Stimulated activated CD4-positive, alpha-beta T cell treated with anti-CD3 and anti-CD28 coated beads, Interleukin-4, amount 100 ng/mL, for 1 hour (primary cell): ENCODE results near the gene COMMD1.
"Not testable (repeated sequence)": the region's sequence is repeated elsewhere in the genome, so short reads cannot be mapped to it uniquely, and the experiment has no call there.

Experiments used
- DNase-seq: peaks from one replicate; pipeline ENCODE4 v3.0.0-alpha.2; 2020

The COMMD1 gene

GRCh38 chr2:61969376-61969775 is 63.9 kb downstream of the COMMD1 start:
- no peak for DNase-seq

DNA sequence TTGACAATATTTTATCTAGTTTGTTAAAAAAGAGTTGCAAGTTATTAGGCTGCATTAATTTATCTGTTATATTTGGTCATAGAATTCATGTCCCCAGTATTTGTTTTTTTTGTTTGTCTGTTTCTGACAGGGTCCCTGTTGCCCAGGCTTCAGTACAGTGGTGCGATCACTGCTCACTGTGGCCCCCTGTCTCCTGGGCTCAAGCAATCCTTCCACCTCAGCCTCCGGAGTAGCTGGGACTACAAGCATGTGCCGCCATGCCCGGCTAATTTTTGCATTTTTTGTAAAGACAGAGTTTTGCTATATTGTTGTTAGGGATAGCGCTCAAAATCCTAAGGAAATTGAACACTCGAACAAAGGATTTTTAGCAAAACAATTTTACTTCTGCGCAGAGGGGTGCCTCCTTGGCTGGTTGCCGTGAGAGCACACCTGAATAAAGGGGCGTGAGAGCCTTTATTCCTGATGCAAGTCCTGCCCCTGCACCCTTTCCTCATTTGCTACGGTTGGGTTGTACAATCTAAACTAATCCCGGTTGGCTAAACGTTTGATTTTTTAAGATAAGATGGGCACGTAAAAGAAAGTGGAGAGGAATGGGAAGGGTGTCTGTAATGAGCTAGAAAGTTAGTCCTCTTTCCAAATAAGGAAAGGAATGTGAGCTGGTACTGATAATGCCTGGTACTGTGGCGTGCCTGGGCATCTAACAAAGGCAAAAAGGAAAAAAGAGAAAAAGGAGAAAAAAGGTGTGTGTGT is 65.5 kb downstream of the COMMD1 start:
- no peak for DNase-seq

DNA sequence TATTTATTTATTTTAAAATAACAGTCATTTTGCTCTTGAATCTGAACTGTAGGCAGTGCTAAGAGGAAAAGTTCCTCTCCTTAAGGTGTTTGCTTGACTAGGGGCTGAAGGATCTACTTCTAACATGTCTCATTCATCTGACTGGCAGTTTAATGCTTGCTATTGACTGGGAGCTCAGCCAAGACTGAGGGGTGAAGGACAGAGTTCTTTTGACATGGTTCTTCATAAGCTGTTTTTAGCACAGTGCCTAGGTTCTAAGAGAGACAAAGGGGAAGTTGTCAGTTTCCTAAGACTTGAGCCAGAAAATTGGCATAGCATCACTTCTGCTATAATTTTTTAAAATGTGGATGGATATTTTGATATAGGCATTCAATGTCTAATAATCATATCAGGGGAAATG is 73.0 kb downstream of the COMMD1 start:
- no peak for DNase-seq

DNA sequence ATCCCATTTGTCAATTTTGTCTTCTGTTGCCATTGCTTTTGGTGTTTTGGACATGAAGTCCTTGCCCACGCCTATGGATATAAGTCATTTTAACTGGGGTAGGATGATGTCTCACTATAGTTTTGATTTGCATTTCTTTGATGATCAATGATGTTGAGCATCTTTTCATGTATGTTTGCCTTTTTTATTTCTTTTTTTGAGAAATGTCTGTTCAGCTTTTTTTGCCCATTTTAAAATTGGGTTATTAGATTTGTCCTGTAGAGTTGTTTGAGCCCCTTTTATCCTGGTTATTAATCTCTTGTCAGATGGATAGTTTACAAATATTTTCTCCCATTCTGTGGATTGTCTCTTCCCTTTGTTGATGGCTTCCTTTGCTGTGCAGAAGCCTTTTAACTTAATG is 75.3 kb downstream of the COMMD1 start:
- no peak for DNase-seq

DNA sequence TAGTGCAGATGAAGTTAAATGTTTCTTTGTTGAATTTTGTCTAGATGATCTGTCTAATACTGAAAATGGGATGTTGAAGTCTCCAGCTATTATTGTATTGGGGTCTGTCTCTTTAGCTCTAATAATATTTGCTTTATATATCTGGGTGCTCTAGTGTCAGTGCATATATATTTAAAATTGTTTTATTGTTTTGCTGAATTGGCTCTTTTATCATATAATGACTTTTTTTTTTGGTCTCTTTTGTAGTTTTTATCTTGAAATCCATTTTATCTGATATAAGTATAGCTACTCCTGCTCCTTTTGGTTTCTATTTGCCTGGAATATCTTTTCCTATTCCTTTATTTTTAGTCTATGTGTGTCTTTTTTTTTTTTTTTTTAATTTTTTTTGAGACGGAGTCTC is 79.2 kb downstream of the COMMD1 start:
- DNase-seq: no peak

DNA sequence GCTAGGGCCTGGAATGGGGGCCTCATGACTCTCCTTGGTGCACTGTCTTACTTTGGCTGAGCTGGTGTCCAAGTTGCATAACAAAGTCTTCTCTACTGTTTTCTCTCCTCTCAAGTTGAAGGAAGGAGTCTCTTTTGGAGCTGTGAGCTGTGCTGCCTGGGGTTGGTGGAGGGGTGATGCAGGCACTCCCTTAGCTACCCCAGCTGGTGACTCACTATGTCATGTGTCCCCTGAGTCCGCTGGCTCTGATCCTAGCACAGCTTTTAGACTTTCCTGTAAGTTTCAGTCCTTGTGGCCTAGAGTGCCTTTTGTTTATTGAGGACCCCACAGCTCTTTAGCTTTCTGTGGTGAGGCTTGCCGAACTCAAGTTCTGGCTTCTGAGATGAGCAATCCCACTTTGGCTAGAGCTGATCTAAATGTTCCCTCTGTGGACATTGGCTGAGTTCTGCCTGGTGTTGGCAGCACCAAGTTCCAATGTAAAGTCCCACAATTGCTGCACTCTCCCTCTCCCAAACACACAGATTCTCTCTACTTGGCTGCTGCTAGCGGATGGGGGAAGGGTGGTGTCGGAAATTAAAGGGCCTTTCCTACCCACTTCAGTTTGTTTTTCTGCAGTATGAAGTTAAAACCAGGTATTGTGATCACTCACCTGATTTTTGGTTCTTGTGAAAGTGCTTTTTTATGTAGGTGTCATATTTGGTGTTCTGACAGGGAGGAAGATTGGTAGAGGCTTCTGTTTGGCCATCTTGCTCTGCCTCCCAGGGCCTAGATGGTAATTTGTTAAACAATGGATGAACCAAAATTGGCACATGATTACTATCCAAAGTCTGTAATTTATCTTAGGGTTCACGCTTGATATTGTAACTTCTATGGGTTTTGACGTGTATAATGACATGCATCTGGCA is 83.2 kb downstream of the COMMD1 start:
- DNase-seq: no peak

- no peak for DNase-seq
Measured at GRCh38 chr2:61993422-61994024, 88.0 kb downstream of the COMMD1 start.

DNA sequence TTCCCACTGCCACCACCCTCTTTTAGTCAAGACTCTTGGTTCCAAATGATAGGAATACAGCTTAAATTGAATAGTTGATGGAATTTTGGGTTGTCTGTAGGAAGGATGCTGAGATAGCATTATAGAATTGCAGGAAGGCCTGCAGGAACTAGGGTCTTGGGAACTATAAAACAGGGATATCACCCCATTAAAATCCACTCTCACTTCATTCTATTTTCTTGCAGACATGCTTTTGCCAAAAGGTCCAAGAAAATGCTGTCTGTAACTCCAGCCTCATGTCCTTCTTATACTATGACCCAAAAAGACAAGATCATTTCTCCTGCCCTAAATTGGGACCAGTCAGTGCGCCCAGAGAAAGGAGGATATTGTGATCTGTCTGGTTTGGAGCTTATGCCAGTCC is 89.1 kb downstream of the COMMD1 start:
- no peak for DNase-seq

DNA sequence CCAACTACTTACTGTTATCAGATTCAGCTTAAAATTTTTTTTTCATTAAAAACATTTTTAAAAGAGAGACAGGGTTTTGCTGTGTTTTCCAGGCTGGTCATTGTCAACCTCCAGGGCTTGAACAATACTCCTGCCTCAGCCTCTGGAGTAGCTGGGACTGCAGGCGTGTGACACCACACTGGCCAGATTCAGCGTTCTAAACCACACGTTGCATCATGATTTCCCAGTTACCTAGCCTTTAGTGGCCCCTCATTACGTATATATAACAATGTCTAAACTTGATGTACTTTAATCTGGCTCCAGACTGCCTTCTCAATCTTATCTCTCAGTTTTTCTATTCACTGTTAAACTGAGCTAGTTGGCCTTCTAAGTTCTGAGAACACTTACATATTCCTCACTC is 89.6 kb downstream of the COMMD1 start:
- no peak for DNase-seq

DNA sequence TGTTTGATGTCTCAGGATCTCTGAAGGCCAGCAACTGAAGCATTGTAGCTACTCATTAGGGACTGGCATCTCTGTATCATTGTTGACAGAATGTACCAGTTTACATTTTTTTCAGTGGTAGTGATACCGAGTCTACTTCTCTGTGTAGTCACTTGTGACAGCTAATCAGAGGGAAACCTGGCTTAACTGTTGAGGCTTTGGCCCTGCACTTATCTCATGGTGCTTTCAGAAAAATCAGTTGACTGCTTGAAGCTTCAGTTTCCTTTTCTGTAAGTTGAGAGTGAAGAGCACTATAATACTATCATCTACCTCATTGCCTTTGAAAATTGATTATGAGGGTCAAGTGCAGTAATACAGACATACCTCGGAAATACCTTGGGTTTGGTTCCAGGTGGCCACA is 90.0 kb downstream of the COMMD1 start:
- DNase-seq: no peak

GRCh38 chr2:61998426-61998825 is 93.0 kb downstream of the COMMD1 start:
- DNase-seq: no peak

GRCh38 chr2:62000538-62000937 is 95.1 kb downstream of the COMMD1 start:
- no peak for DNase-seq

DNA sequence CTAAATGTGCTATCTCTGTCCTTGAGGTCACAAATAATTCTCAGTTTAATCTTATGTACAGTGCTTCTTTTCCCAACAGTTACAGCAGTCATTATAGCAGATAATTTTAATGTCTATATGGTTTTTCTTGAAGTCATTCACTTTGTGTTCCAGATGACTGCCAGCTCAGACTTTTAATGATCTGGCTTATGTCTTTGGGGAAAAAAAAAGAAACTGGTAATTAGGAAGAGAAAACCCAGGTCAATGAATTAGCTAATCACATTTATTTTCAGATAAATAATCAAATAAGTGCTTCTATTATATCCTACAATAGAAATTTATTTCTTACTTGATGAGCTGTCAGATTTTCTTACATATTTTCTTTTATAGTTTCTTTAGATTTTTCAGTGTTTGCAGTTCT is 96.0 kb downstream of the COMMD1 start:
- DNase-seq: no peak

- DNase-seq: not testable (repeated sequence)
Measured at GRCh38 chr2:62004428-62004827, 99.0 kb downstream of the COMMD1 start.

GRCh38 chr2:62007555-62007954 is 102.1 kb downstream of the COMMD1 start:
- DNase-seq: no peak

GRCh38 chr2:62010632-62011256 is 105.3 kb downstream of the COMMD1 start:
- no peak for DNase-seq

DNA sequence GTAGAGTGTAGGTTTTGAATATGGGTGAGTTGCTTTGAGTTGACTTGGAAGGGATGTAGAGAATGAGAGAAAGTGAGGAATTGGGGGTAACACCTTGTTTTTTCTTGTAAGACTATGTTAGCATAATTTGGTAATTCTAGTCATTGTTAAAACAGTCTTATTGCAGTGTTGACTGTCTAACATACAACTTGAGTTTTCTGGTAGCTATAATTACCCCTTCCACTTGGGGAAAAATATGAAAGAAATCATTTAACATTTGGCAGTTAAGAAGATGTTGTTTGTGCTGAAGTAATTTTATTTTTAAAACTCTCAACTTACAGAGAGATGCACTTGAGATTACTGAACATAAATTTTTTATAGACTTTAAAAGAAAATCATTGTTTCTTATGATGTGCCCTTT is 108.2 kb downstream of the COMMD1 start:
- no peak for DNase-seq

DNA sequence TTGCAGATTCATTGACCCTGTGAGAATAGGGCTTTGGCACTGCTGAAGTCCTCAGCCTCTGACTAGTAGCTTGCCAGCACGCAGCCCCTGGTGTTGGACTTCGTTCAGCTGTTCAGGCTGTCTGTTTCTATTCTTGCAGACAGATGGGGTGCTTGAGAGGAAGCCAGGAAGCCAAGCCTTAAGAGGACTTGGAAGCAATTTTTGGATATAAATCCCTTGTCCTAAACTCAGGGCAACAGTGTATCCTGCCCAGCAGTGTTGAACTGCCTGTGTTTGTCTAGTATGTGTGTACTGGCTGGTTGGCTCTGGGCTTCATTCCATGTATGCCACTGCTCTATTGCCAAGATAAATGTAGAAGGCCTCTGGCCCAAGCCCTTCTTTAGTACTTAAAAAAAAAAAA is 108.6 kb downstream of the COMMD1 start:
- DNase-seq: no peak

GRCh38 chr2:62016957-62017356 is 111.5 kb downstream of the COMMD1 start:
- no peak for DNase-seq

- no peak for DNase-seq
Measured at GRCh38 chr2:62029910-62030309, 124.4 kb downstream of the COMMD1 start.

DNA sequence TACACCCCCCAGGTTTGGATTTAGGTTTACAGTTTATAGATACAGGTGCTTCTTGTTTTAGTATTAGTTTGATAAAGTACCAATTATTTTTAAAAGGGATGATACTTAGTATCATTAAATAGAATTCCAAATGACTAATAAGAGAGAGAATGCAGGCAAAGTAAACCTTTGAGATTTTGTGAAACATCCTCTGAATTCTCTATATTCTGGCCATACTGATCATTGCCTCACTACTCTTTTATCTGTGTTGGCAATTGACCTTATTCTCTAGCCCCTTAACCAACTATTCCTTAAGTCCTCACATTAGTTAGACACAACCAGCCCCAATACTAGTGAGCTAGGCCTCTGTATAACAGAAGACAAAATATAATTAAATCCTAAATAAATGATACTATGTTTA is 125.4 kb downstream of the COMMD1 start:
- no peak for DNase-seq

DNA sequence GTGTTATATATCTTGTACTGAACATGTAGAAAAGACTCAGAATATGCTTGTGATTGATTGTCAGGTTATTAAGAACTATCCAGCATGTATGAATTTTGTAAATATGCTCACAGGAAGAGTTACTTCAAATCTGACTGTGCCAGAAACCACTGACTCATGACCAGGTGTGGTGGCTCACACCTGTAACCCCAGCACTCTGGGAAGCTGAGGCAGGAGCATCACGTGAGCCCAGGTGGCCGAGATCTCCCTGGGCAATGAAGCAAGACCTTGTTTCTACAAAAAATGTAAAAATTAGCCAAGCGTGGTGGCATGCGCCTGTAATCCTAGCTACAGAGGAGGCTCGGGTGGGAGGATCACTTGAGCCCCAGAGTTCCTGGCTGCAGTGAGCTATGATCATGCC is 126.6 kb downstream of the COMMD1 start:
- DNase-seq: no peak

DNA sequence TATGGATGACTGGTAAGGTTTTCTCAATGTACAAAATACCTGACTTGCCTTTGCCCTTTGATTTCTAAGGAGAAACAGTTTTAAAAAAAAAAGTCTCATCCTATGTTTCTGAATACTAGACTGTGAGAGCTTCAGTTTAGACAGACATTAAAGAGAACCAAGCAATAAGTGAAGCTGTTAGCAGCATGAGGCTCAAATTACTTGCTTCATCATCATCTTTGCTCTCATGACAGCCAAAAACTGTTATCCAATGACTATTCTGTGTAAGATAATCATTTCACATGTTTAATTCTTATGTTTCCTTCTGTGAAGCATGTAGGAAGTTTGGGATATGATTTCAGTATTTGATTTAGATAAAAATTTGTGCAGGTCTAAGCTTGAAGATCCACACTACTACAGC is 129.2 kb downstream of the COMMD1 start:
- no peak for DNase-seq
